IMR-90 (cell line): ENCODE measurements around the gene ORC6. TPM values are rescaled to one million over a fixed set of nuclear protein-coding genes. Genes with fewer than 3 reads are reported as not detected.
A peak's percentile ranks its signal among the peaks of the same experiment; 100 is the strongest.

Experiments used
- ATAC-seq: fragments of 200-7000 bp; cut with Tn5 transposase; 2 replicates; pipeline ENCODE4 v1.9.1; 2020; ENCODE audit warnings: low read depth, mild to moderate bottlenecking, moderate library complexity
- BruUV-seq: library from RNA; stranded (reverse); fragments of 400-500 nt; replicated peaks from 2 replicates; lab custom pipeline; 2021; lab: Mats Ljungman, UMichigan
- CTCF ChIA-PET: fragments of 300-600 bp; formaldehyde crosslinking; extraction: SDS; loops from one replicate; lab custom pipeline; 2021; ENCODE audit warnings: antibody characterized with exemption; lab: Yijun Ruan, JAX
- POLR2A ChIA-PET: fragments of 300-600 bp; sonication (Branson Sonifier 250); formaldehyde crosslinking; loops from one replicate; lab custom pipeline; 2022; ENCODE audit warnings: antibody characterized with exemption; ENCODE audit not compliant: unreplicated experiment; lab: Charles Lee
- DNase-seq: peaks from one replicate; pipeline ENCODE4 v3.0.0; 2013
- H2AFZ ChIP-seq: replicated peaks from 2 replicates; pipeline ENCODE3; 2013; ENCODE audit warnings: low read length, mild to moderate bottlenecking; ENCODE audit not compliant: poor library complexity
- H2AK5ac ChIP-seq: 2 replicates; pipeline ENCODE4 v1.6.1; 2013; ENCODE audit warnings: low read depth, low read length, inconsistent platforms
- H2AK9ac ChIP-seq: replicated peaks from 2 replicates; pipeline ENCODE3; 2013; ENCODE audit warnings: mild to moderate bottlenecking, low read depth, low read length, moderate library complexity; ENCODE audit not compliant: poor library complexity
- H2BK120ac ChIP-seq: 2 replicates; pipeline ENCODE4 v1.6.1; 2013; ENCODE audit warnings: low read depth, low read length, inconsistent platforms
- H2BK15ac ChIP-seq: 3 replicates; pipeline ENCODE4 v1.6.1; 2013; ENCODE audit warnings: low read depth, low read length, inconsistent platforms
- H2BK20ac ChIP-seq: 2 replicates; pipeline ENCODE4 v1.6.1; 2013; ENCODE audit warnings: low read depth, mild to moderate bottlenecking, inconsistent platforms, low read length, moderate library complexity
- H2BK5ac ChIP-seq: 2 replicates; pipeline ENCODE4 v1.6.1; 2013; ENCODE audit warnings: mild to moderate bottlenecking, low read depth, low read length, inconsistent platforms; ENCODE audit not compliant: poor library complexity, severe bottlenecking
- H3K14ac ChIP-seq: replicated peaks from 2 replicates; pipeline ENCODE4 v1.6.1; 2013; ENCODE audit warnings: low read depth, low read length, inconsistent platforms
- H3K18ac ChIP-seq: 2 replicates; pipeline ENCODE4 v1.6.1; 2013; ENCODE audit warnings: low read depth, low read length, control low read depth
- H3K23ac ChIP-seq: 2 replicates; pipeline ENCODE4 v1.6.1; 2013; ENCODE audit warnings: low read depth, low read length, inconsistent platforms
- H3K27ac ChIP-seq: 2 replicates; pipeline ENCODE4 v1.5.1; 2013; ENCODE audit warnings: mild to moderate bottlenecking, control low read depth, low read length; ENCODE audit not compliant: insufficient read depth
- H3K27me3 ChIP-seq: 2 replicates; pipeline ENCODE4 v1.6.1; 2013; ENCODE audit warnings: low read length; ENCODE audit not compliant: control insufficient read depth, insufficient read depth
- H3K36me3 ChIP-seq: 2 replicates; pipeline ENCODE4 v1.6.1; 2013; ENCODE audit warnings: low read length, mixed read lengths; ENCODE audit not compliant: control insufficient read depth, insufficient read depth
- H3K4ac ChIP-seq: 2 replicates; pipeline ENCODE4 v1.6.1; 2013; ENCODE audit warnings: low read depth, low read length, inconsistent platforms
- H3K4me1 ChIP-seq: 2 replicates; pipeline ENCODE4 v1.6.1; 2013; ENCODE audit warnings: low read length, mixed read lengths; ENCODE audit not compliant: control insufficient read depth, insufficient read depth
- H3K4me2 ChIP-seq: 2 replicates; pipeline ENCODE4 v1.6.1; 2013; ENCODE audit warnings: low read depth, mild to moderate bottlenecking, control low read depth, low read length, moderate library complexity
- H3K4me3 ChIP-seq: 2 replicates; pipeline ENCODE4 v1.5.1; 2013; ENCODE audit warnings: low read depth, mild to moderate bottlenecking, control low read depth, low read length, moderate library complexity; ENCODE audit not compliant: insufficient read depth
- H3K56ac ChIP-seq: 2 replicates; pipeline ENCODE4 v1.6.1; 2013; ENCODE audit warnings: low read length, inconsistent platforms; ENCODE audit not compliant: insufficient read depth; ENCODE audit errors: extremely low read depth
- H3K79me1 ChIP-seq, 2 experiments: 2 replicates each; pipeline ENCODE4 v1.6.1; 2013; ENCODE audit warnings: low read length in 2 of 2, inconsistent platforms in 1 of 2, low read depth in 1 of 2
- H3K9ac ChIP-seq: 2 replicates; pipeline ENCODE4 v1.6.1; 2013; ENCODE audit warnings: low read depth, low read length, control low read depth
- H3K9me1 ChIP-seq: 2 replicates; pipeline ENCODE4 v1.6.1; 2013; ENCODE audit warnings: low read length, inconsistent platforms; ENCODE audit not compliant: insufficient read depth
- H3K9me3 ChIP-seq: 2 replicates; pipeline ENCODE4 v1.6.1; 2013; ENCODE audit warnings: low read length; ENCODE audit not compliant: control insufficient read depth, insufficient read depth
- H4K20me1 ChIP-seq: 2 replicates; pipeline ENCODE4 v1.6.1; 2013; ENCODE audit warnings: low read length, inconsistent platforms; ENCODE audit not compliant: insufficient read depth
- H4K5ac ChIP-seq: 2 replicates; pipeline ENCODE4 v1.6.1; 2013; ENCODE audit warnings: mild to moderate bottlenecking, low read depth, low read length, control low read depth
- H4K8ac ChIP-seq, 2 experiments: 2 replicates each; pipeline ENCODE4 v1.6.1; 2013; ENCODE audit warnings: low read depth in 2 of 2, low read length in 2 of 2, control low read depth in 1 of 2, inconsistent platforms in 1 of 2
- H4K91ac ChIP-seq: 2 replicates; pipeline ENCODE4 v1.6.1; 2013; ENCODE audit warnings: low read depth, low read length, inconsistent platforms; ENCODE audit not compliant: insufficient read depth
- CHD1 ChIP-seq: IDR thresholded peaks from 2 replicates; pipeline ENCODE4 v1.6.1; 2012; ENCODE audit warnings: low read depth, low read length, improper control_type of control experiment
- CTCF ChIP-seq: conservative IDR thresholded peaks from 2 replicates; pipeline ENCODE4 v1.5.1; 2012; ENCODE audit warnings: mild to moderate bottlenecking, low read depth, low read length, improper control_type of control experiment
- ELK1 ChIP-seq: fragments of 150-350 bp; IDR thresholded peaks from 2 replicates; pipeline ENCODE4 v1.6.1; 2016; ENCODE audit warnings: low read depth, mild to moderate bottlenecking, low read length, moderate library complexity, borderline replicate concordance
- MXI1 ChIP-seq: IDR thresholded peaks from 2 replicates; pipeline ENCODE4 v1.6.1; 2012; ENCODE audit warnings: low read depth, mild to moderate bottlenecking, low read length, moderate library complexity, borderline replicate concordance
- USF2 ChIP-seq: fragments of 150-350 bp; IDR thresholded peaks from 2 replicates; pipeline ENCODE4 v1.6.1; 2017; ENCODE audit warnings: mild to moderate bottlenecking, antibody characterized with exemption, low read length, low read depth
- WGBS, 2 experiments: methylation state at CpG; one replicate each; pipeline versions ENCODE4 v1.1.5 to v1.1.7; 2013; ENCODE audit warnings: missing lambda C conversion rate in 2 of 2; ENCODE audit not compliant: insufficient read length in 1 of 2; ENCODE audit errors: extremely low coverage in 2 of 2; 5-methylcytosine and 5-hydroxymethylcytosine counted together
- dilution Hi-C: fragments of 300-500 bp; cut with HindIII; formaldehyde crosslinking; loops from one replicate; pipeline ENCODE4 v1.14.3; 2018; ENCODE audit warnings: low sequenced_read_pairs; ENCODE audit not compliant: unreplicated experiment
- in situ Hi-C: fragments of 300-500 bp; cut with MboI; formaldehyde crosslinking; loops from 3 replicates; pipeline ENCODE4 v1.14.3; 2019; ENCODE audit warnings: low sequenced_read_pairs, inconsistent platforms, mixed read lengths
- intact Hi-C: fragments of 100-400 bp; cut with micrococcal nuclease; formaldehyde crosslinking; loops from 2 replicates; pipeline ENCODE4 v1.10.0; 2022
- polyA plus RNA-seq, 3 experiments: library from polyadenylated mRNA; depleted of rRNA; stranded (reverse); fragments of >200 nt; gene quantifications; 2 replicates each; pipeline ENCODE4 v1.2.3, GENCODE V29; 2012; ENCODE audit warnings: low replicate concordance in 1 of 3
- total RNA-seq: library from RNA; depleted of rRNA; stranded (reverse); fragments of >200 nt; gene quantifications from 2 replicates; pipeline ENCODE4 v1.2.3, GENCODE V29; 2012

Gene ORC6
- total and polyA plus RNA-seq, 2 of the 4 experiments (the other 2 are of a cell fraction): 9.0 to 15.9 TPM

GRCh38 chr16:46718214-46718613, 28.8 kb downstream of the ORC6 start:
- H3K4me1 ChIP-seq: no peaks in the 10 kb centered on the region
- ChIA-PET CTCF (no interaction called here), POLR2A (no interaction called here)
- ATAC-seq: no peak
- 100% methylated on average over 5 of the region's 8 CpGs; no CpG with 5 or more reads in 1 of the 2 experiments for WGBS, 2 experiments
- peak overlapping the region; percentile 34 for H2AK9ac ChIP-seq
- no peak overlapping the region for H3K14ac ChIP-seq
- H2BK15ac ChIP-seq: no peak overlapping the region
- H3K27me3 ChIP-seq: no peaks in the 10 kb centered on the region
- H3K4me3 ChIP-seq: no peak overlapping the region
- no peak overlapping the region for H3K56ac ChIP-seq
- no peak overlapping the region for H2BK20ac ChIP-seq
- no peak overlapping the region for H3K9ac ChIP-seq
- no peak overlapping the region for H3K23ac ChIP-seq
- dilution Hi-C loops (no loop called here), in situ Hi-C loops (no loop called here), intact Hi-C loops (no loop called here)
- TF ChIP-seq ELK1 (no peak), USF2 (no peak), CHD1 (no peak), CTCF (no peak), MXI1 (no peak)
- H3K9me1 ChIP-seq: no peaks in the 10 kb centered on the region
- no peak overlapping the region for H3K27ac ChIP-seq
- H2AK5ac ChIP-seq: no peak overlapping the region
- no peak overlapping the region for H2BK5ac ChIP-seq
- no peaks in the 10 kb centered on the region for H3K9me3 ChIP-seq
- no peaks in the 10 kb centered on the region for H3K36me3 ChIP-seq
- no peaks in the 10 kb centered on the region for H3K79me1 ChIP-seq
- H3K18ac ChIP-seq: no peak overlapping the region
- H4K91ac ChIP-seq: no peak overlapping the region
- H3K4ac ChIP-seq: no peak overlapping the region
- H2BK120ac ChIP-seq: no peak overlapping the region
- H3K4me2 ChIP-seq: no peak overlapping the region
- BruUV-seq: no TSS peak
- no peaks in the 10 kb centered on the region for H4K20me1 ChIP-seq
- no peak overlapping the region for H4K8ac ChIP-seq
- no peak overlapping the region for H4K5ac ChIP-seq
- no peak overlapping the region for H2AFZ ChIP-seq
- peak; percentile 24 for DNase-seq
